Endothelial cell (in vitro differentiated cells): ENCODE measurements around the gene KCNIP4. TPM values are rescaled to one million over a fixed set of nuclear protein-coding genes. Genes with fewer than 3 reads are reported as not detected.

Source experiments
- DNase-seq: peaks from one replicate; pipeline ENCODE4 v3.0.0; 2021; ENCODE audit warnings: low spot score
- H3K27ac Mint-ChIP-seq: one replicate; pipeline ENCODE4 v1.8.0; 2021; ENCODE audit warnings: mixed read lengths, inconsistent platforms; ENCODE audit not compliant: unreplicated experiment
- H3K27me3 Mint-ChIP-seq: one replicate; pipeline ENCODE4 v1.8.0; 2021; ENCODE audit warnings: mild to moderate bottlenecking, moderate library complexity, mixed read lengths, inconsistent platforms; ENCODE audit not compliant: unreplicated experiment
- H3K36me3 Mint-ChIP-seq: one replicate; pipeline ENCODE4 v1.8.0; 2021; ENCODE audit warnings: mild to moderate bottlenecking, low read depth, mixed read lengths, inconsistent platforms; ENCODE audit not compliant: unreplicated experiment
- H3K4me1 Mint-ChIP-seq: one replicate; pipeline ENCODE4 v1.8.0; 2021; ENCODE audit warnings: mild to moderate bottlenecking, mixed read lengths, inconsistent platforms; ENCODE audit not compliant: unreplicated experiment
- H3K4me3 Mint-ChIP-seq: one replicate; pipeline ENCODE4 v1.8.0; 2021; ENCODE audit warnings: mild to moderate bottlenecking, mixed read lengths, inconsistent platforms; ENCODE audit not compliant: unreplicated experiment
- H3K9me3 Mint-ChIP-seq: one replicate; pipeline ENCODE4 v1.8.0; 2021; ENCODE audit warnings: mixed read lengths, inconsistent platforms; ENCODE audit not compliant: unreplicated experiment
- CTCF ChIP-seq: fragments of 200-600 bp; sonication (generic); IDR thresholded peaks from one replicate; pipeline ENCODE4 v1.5.0; 2021; ENCODE audit warnings: antibody characterized with exemption; ENCODE audit not compliant: unreplicated experiment
- total RNA-seq: library from RNA; stranded (reverse); fragmentation: NEBNext Ultra II Directional; extraction: Animal tissue kit (Norgen Biotek cat#: 25700); gene quantifications from one replicate; pipeline ENCODE4 v1.2.1, GENCODE V29; 2021; ENCODE audit not compliant: unreplicated experiment

Gene KCNIP4
- total RNA-seq, 1 donor from 2014 or later: 0.31 TPM

GRCh38 chr4:21921526-21922180 is 26.9 kb downstream of the KCNIP4 start:
- Mint-ChIP-seq H3K4me1 (no peaks in the 10 kb centered on the region), H3K27ac (no peak overlapping the region)

GRCh38 chr4:21915761-21916160 is 32.8 kb downstream of the KCNIP4 start:
- no peak overlapping the region for H3K4me3 Mint-ChIP-seq
- H3K36me3 Mint-ChIP-seq: no peaks in the 10 kb centered on the region
- no peaks in the 10 kb centered on the region for H3K4me1 Mint-ChIP-seq
- no peak for DNase-seq
- H3K27me3 Mint-ChIP-seq: no peaks in the 10 kb centered on the region
- no peaks in the 10 kb centered on the region for H3K9me3 Mint-ChIP-seq
- TF ChIP-seq CTCF: no peak
- H3K27ac Mint-ChIP-seq: no peak overlapping the region

More at GRCh38 chr4:21921526-21922180, 26.9 kb downstream of the KCNIP4 start:
- no peaks in the 10 kb centered on the region for H3K36me3 Mint-ChIP-seq
- H3K27me3 Mint-ChIP-seq: no peaks in the 10 kb centered on the region
- no peak overlapping the region for H3K4me3 Mint-ChIP-seq
- no peak for TF ChIP-seq CTCF
- H3K9me3 Mint-ChIP-seq: no peaks in the 10 kb centered on the region
- DNase-seq: no peak

GRCh38 chr4:21901831-21902230 is 46.7 kb downstream of the KCNIP4 start:
- H3K4me3 Mint-ChIP-seq: no peak overlapping the region
- no peaks in the 10 kb centered on the region for H3K4me1 Mint-ChIP-seq
- TF ChIP-seq CTCF: no peak
- H3K9me3 Mint-ChIP-seq: no peaks in the 10 kb centered on the region
- no peak for DNase-seq
- H3K27me3 Mint-ChIP-seq: no peaks in the 10 kb centered on the region
- H3K36me3 Mint-ChIP-seq: no peaks in the 10 kb centered on the region
- no peak overlapping the region for H3K27ac Mint-ChIP-seq

GRCh38 chr4:21901281-21901680 is 47.3 kb downstream of the KCNIP4 start:
- Mint-ChIP-seq H3K4me3 (no peak overlapping the region), H3K9me3 (no peaks in the 10 kb centered on the region), H3K36me3 (no peaks in the 10 kb centered on the region), H3K4me1 (no peaks in the 10 kb centered on the region), H3K27me3 (no peaks in the 10 kb centered on the region), H3K27ac (no peak overlapping the region)
- no peak for DNase-seq
- no peak for TF ChIP-seq CTCF

DNA sequence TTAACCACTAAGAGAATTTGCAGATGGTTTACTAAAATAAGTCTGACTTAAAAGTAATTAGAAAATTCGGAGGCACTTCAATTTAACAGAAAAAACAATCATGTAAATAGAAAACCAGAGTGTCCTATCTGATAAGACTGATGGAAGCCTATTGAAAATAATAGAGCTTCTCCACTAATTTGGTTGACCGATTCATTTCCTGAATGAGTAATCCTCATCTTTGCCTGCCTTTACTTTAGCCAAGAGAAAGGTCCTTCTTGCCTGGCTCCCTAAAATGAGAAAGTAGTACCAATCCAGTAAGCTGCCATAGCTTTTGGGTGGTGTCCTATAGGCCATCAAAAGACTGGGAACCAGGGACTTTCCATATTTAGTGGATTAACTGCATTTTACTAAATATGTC is 48.4 kb downstream of the KCNIP4 start:
- Mint-ChIP-seq H3K27ac (no peak overlapping the region), H3K9me3 (no peaks in the 10 kb centered on the region), H3K4me3 (no peak overlapping the region), H3K27me3 (no peaks in the 10 kb centered on the region), H3K4me1 (no peaks in the 10 kb centered on the region), H3K36me3 (no peaks in the 10 kb centered on the region)
- DNase-seq: no peak
- TF ChIP-seq CTCF: no peak
